ENCODE data around the gene CDH22. TPM values are rescaled to one million over a fixed set of nuclear protein-coding genes. Genes with fewer than 3 reads are reported as not detected.
A peak's percentile ranks its signal among the peaks of the same experiment; 100 is the strongest.

CDH22 gene
- total and polyA plus RNA-seq, 4 donors: 0.03 to 0.25 (median 0.09) TPM

GRCh38 chr20:46268131-46268614 lies 40.1 kb downstream of the CDH22 start:
- Histone ChIP-seq H3K9ac (ENCODE audit: insufficient read depth in 1 of 2, low read length in 2 of 2) (no peak overlapping the region), H3K27ac (ENCODE audit: low read depth in 1 of 2, low read length in 1 of 2) (no peak overlapping the region), H3K4me1 (ENCODE audit: control insufficient read depth in 5 of 5, insufficient read depth in 5 of 5, low read length in 5 of 5) (no peaks in the 10 kb centered on the region), H3K36me3 (ENCODE audit: control insufficient read depth in 4 of 4, insufficient read depth in 4 of 4, low read length in 4 of 4) (no peaks in the 10 kb centered on the region), H3K9me3 (ENCODE audit: control insufficient read depth in 4 of 4, insufficient read depth in 3 of 4, low read length in 3 of 4) (peaks cover 0 to 4% (median 0%) of the 10 kb centered on the region in 4 donors), H3K27me3 (ENCODE audit: control insufficient read depth in 3 of 3, insufficient read depth in 3 of 3, low read length in 2 of 3) (peaks cover 0 to 47% (median 6%) of the 10 kb centered on the region in 3 donors), H3K4me3 (no peak overlapping the region)
- no peak for TF ChIP-seq CTCF (IDR thresholded peaks at IDR 0.05; ENCODE audit: control extremely low read depth, extremely low read depth)
- ATAC-seq (ENCODE audit: insufficient read depth, low FRiP score) (no peak), DNase-seq (peak; percentile 24 to 38 (median 33))
- WGBS, 2 donors: 23 to 31% methylated on average over 19 of the region's 19 CpGs

DNA sequence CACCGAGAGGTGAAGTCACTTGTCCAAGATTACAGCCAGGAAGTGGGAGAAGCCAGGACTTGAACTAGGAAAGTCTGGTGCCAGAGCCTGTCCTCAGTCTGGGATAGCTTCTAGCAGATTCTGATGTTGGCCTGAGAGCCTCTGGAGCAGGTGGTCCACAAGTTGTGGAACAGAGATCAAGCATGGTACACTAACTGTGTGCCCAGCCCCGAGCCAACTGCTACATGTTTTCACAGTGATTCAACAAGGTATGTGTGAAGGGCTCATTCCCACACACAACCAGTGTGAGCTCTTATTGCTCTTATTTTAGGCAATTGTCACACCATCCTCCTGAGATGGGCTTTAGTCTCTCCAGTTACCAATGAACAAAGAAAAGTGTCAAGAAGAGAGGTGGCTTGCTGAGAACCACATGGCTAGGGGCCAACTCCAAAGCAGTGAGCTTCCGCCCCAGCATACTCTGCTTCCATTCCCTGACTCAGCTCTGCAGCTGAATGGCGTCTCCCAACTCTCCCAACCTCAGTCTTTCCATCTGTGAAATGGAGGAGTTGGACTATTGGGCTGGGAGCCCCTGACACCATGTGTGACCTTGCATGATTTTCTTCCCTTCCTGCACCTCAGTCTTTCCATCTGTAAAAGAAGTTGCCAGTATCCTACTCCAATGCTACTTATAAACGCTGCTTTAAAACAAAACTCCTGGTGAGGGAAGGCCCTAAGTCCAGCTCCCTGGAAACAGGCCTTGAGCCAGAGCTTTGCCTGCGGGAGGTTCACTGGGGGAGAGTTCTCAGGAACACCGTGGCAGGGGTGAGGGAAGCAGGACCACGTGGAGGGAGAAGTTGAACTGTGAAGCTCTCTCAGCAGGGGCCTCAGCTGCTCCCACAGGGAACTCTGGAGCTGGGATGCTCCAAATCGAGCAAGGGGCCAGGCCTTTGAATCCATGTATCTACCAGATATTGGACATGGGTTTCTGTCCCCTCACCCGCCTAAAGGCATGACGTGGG lies 40.9 kb downstream of the CDH22 start:
- Histone ChIP-seq H3K36me3 (ENCODE audit: control insufficient read depth in 4 of 4, insufficient read depth in 4 of 4, low read length in 4 of 4) (no peaks in the 10 kb centered on the region), H3K27ac (ENCODE audit: low read depth in 1 of 2, low read length in 1 of 2) (no peak overlapping the region), H3K4me3 (no peak overlapping the region), H3K9me3 (ENCODE audit: control insufficient read depth in 4 of 4, insufficient read depth in 3 of 4, low read length in 3 of 4) (peaks cover 0 to 3% (median 0%) of the 10 kb centered on the region in 4 donors), H3K4me1 (ENCODE audit: control insufficient read depth in 5 of 5, insufficient read depth in 5 of 5, low read length in 5 of 5) (no peaks in the 10 kb centered on the region), H3K9ac (ENCODE audit: insufficient read depth in 1 of 2, low read length in 2 of 2) (no peak overlapping the region), H3K27me3 (ENCODE audit: control insufficient read depth in 3 of 3, insufficient read depth in 3 of 3, low read length in 2 of 3) (peaks cover 0 to 43% (median 6%) of the 10 kb centered on the region in 3 donors)
- ATAC-seq (ENCODE audit: insufficient read depth, low FRiP score): no peak
- WGBS, 2 donors: 50 to 51% methylated on average over 11 of the region's 11 CpGs
- TF ChIP-seq CTCF (IDR thresholded peaks at IDR 0.05; ENCODE audit: control extremely low read depth, extremely low read depth): no peak
- no peak for DNase-seq

DNA sequence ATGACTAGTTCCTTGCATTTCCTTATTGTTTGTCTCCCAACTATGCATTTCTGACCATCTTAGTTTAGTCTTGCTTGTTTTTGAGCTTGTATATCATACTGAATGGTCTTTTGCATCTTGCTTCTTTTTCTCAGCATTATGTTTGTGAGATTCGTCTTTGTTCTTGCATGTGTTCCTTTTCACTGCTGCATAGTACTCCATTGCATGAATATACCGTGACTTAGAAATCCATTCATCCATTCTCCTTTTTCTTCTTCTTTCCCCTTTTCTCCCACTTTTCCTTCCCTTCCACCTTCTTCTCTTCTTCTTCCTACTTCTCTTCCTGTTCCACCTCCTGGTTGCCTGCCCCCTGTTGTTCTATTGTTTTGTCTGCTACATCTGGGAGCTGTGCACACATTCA lies 42.8 kb downstream of the CDH22 start:
- DNase-seq: no peak
- Histone ChIP-seq H3K4me1 (ENCODE audit: control insufficient read depth in 5 of 5, insufficient read depth in 5 of 5, low read length in 5 of 5) (no peaks in the 10 kb centered on the region), H3K27me3 (ENCODE audit: control insufficient read depth in 3 of 3, insufficient read depth in 3 of 3, low read length in 2 of 3) (peaks cover 0 to 33% (median under 1%) of the 10 kb centered on the region in 3 donors)

More for the DNA sequence above, 42.8 kb downstream of the CDH22 start:
- ATAC-seq (ENCODE audit: insufficient read depth, low FRiP score): no peak
- H3K36me3 ChIP-seq (ENCODE audit: control insufficient read depth in 4 of 4, insufficient read depth in 4 of 4, low read length in 4 of 4): no peaks in the 10 kb centered on the region
- H3K4me3 ChIP-seq: no peak overlapping the region
- peaks cover 0 to 2% (median 0%) of the 10 kb centered on the region in 4 donors for H3K9me3 ChIP-seq (ENCODE audit: control insufficient read depth in 4 of 4, insufficient read depth in 3 of 4, low read length in 3 of 4)
- H3K9ac ChIP-seq (ENCODE audit: insufficient read depth in 1 of 2, low read length in 2 of 2): no peak overlapping the region
- no peak overlapping the region for H3K27ac ChIP-seq (ENCODE audit: low read depth in 1 of 2, low read length in 1 of 2)
- no peak for TF ChIP-seq CTCF (IDR thresholded peaks at IDR 0.05; ENCODE audit: control extremely low read depth, extremely low read depth)
- 95 to 96% methylated on average over 2 of the region's 2 CpGs for WGBS, 2 donors

Measured in lung (tissue), 12 donors.